ENCODE measurements around the gene PDE4B.

PDE4B gene

GRCh38 chr1:66176012-66176715, 383.5 kb downstream of the PDE4B start:
- no peak for DNase-seq (ENCODE audit: low spot score)
- TF ChIP-seq CTCF (IDR thresholded peaks at IDR 0.05; ENCODE audit: extremely low read depth, missing control alignments), result no peak

- DNase-seq (ENCODE audit: low spot score), result no peak
- no peak for TF ChIP-seq CTCF (IDR thresholded peaks at IDR 0.05; ENCODE audit: extremely low read depth, missing control alignments)
Observed at GRCh38 chr1:66176832-66177231, 384.1 kb downstream of the PDE4B start.

- no peak for DNase-seq (ENCODE audit: low spot score)
- TF ChIP-seq CTCF (IDR thresholded peaks at IDR 0.05; ENCODE audit: extremely low read depth, missing control alignments), result no peak
Observed at GRCh38 chr1:66177510-66177909, 384.8 kb downstream of the PDE4B start.

GRCh38 chr1:66182026-66182425, 389.3 kb downstream of the PDE4B start:
- DNase-seq (ENCODE audit: low spot score), result no peak
- no peak for TF ChIP-seq CTCF (IDR thresholded peaks at IDR 0.05; ENCODE audit: extremely low read depth, missing control alignments)

- no peak for DNase-seq (ENCODE audit: low spot score)
- no peak for TF ChIP-seq CTCF (IDR thresholded peaks at IDR 0.05; ENCODE audit: extremely low read depth, missing control alignments)
Observed at GRCh38 chr1:66182551-66183178, 390.0 kb downstream of the PDE4B start.

GRCh38 chr1:66183400-66183799, 390.7 kb downstream of the PDE4B start:
- no peak for DNase-seq (ENCODE audit: low spot score)
- TF ChIP-seq CTCF (IDR thresholded peaks at IDR 0.05; ENCODE audit: extremely low read depth, missing control alignments), result no peak

GRCh38 chr1:66197120-66197519, 404.4 kb downstream of the PDE4B start:
- no peak for TF ChIP-seq CTCF (IDR thresholded peaks at IDR 0.05; ENCODE audit: extremely low read depth, missing control alignments)
- DNase-seq (ENCODE audit: low spot score), result no peak

All from GM20000 (cell line).